ENCODE data around the gene COLEC11.
"Not testable (repeated sequence)": the region's sequence is repeated elsewhere in the genome, so short reads cannot be mapped to it uniquely, and the experiment has no call there.

COLEC11 gene

GRCh38 chr2:3606370-3607201 is 11.7 kb downstream of the COLEC11 start:
- TF ChIP-seq, protein P1, sequence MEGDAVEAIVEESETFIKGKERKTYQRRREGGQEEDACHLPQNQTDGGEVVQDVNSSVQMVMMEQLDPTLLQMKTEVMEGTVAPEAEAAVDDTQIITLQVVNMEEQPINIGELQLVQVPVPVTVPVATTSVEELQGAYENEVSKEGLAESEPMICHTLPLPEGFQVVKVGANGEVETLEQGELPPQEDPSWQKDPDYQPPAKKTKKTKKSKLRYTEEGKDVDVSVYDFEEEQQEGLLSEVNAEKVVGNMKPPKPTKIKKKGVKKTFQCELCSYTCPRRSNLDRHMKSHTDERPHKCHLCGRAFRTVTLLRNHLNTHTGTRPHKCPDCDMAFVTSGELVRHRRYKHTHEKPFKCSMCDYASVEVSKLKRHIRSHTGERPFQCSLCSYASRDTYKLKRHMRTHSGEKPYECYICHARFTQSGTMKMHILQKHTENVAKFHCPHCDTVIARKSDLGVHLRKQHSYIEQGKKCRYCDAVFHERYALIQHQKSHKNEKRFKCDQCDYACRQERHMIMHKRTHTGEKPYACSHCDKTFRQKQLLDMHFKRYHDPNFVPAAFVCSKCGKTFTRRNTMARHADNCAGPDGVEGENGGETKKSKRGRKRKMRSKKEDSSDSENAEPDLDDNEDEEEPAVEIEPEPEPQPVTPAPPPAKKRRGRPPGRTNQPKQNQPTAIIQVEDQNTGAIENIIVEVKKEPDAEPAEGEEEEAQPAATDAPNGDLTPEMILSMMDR (IDR thresholded peaks at IDR 0.05; ENCODE audit: insufficient read depth, missing control alignments), result no peak
- DNase-seq (ENCODE audit: insufficient read length, low spot score) (no peak), FAIRE-seq (no peak)

- FAIRE-seq (no peak), DNase-seq (ENCODE audit: insufficient read length, low spot score) (peak; percentile 64)
- TF ChIP-seq, protein P1 (IDR thresholded peaks at IDR 0.05; ENCODE audit: insufficient read depth, missing control alignments), result no peak
These were observed 13.7 kb downstream of the COLEC11 start for GRCh38 chr2:3608373-3609278.

- not testable (repeated sequence) for DNase-seq (ENCODE audit: insufficient read length, low spot score); FAIRE-seq
These were observed 14.4 kb downstream of the COLEC11 start for GRCh38 chr2:3609279-3609673.

DNA sequence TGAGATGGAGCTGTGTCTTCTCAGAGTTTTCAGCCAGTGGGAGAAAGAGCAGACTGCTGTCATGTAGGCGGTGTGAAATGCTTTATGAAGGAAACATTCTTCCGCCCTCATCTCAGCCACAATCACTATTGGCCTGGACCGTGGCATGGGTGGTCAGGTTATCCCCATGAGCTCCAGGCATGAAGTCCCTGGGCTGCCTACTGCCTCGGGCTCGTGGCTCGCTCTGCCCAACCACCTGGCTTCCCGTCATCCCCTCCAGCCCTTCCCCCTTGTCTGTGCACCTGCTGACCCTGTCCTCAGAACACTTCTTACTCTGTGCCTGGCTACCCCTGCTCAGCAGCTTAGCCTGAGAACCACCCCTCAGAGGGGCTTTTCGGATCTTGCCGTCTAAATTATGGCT is 15.5 kb downstream of the COLEC11 start:
- DNase-seq (ENCODE audit: insufficient read length, low spot score) (no peak), FAIRE-seq (no peak)
- TF ChIP-seq, protein P1 (IDR thresholded peaks at IDR 0.05; ENCODE audit: insufficient read depth, missing control alignments), result no peak

GRCh38 chr2:3610881-3611505 is 16.1 kb downstream of the COLEC11 start:
- FAIRE-seq, result no peak
- no peak for DNase-seq (ENCODE audit: insufficient read length, low spot score)
- TF ChIP-seq, protein P1 (IDR thresholded peaks at IDR 0.05; ENCODE audit: insufficient read depth, missing control alignments), result no peak

GRCh38 chr2:3611589-3611988 is 16.7 kb downstream of the COLEC11 start:
- TF ChIP-seq, protein P1 (IDR thresholded peaks at IDR 0.05; ENCODE audit: insufficient read depth, missing control alignments), result no peak
- peak; percentile 69 for FAIRE-seq
- peak; percentile 61 for DNase-seq (ENCODE audit: insufficient read length, low spot score)

All from D721Med (cell line).